ENCODE measurements around the gene SLC39A2. TPM values are rescaled to one million over a fixed set of nuclear protein-coding genes. Genes with fewer than 3 reads are reported as not detected.

Gene SLC39A2
- polyA plus RNA-seq, 3 donors: not detected

DNA sequence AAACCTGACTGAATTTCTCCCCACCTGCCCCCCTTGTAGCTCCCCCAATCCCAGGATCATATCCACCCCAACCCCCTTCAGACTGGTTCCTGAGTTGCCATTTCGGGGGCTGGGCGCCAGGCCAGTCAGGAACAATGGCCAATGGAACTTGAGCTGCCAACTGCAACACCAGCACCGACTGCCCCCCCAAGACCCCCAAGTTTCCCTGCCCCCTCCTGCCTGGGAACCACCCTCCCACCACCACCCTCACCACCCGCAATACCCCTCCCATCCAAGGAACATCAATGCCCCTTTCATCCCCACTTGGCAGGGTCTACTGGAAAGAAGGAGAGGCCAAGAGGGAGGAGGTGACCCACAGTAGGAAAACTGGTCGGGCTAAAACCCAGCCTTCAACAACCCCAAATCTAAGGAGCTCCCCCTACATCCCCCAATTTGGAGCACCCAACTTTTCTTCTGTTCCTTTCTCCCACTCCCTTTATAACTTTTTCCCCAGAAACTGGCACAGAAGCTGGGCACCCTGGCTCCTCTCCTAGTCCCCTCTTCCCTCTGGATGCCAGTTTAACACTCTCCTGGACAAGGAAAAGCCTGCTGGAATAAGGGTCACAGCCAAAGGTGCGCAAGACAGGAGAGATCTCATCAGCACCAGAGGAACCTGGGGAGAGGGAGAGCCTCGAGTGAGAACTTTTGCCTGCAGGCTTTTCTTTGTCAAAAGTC is 27.3 kb downstream of the SLC39A2 start:
- Histone ChIP-seq H3K4me1 (ENCODE audit: control insufficient read depth in 1 of 2, insufficient read depth in 2 of 2, low read length in 2 of 2) (peaks cover 38 to 40% of the 10 kb centered on the region in 2 donors), H3K9me3 (replicated peaks in 1 of 2; ENCODE audit: control insufficient read depth in 1 of 2, insufficient read depth in 1 of 2, low read length in 2 of 2) (peaks cover 2 to 4% of the 10 kb centered on the region in 2 donors), H3K27me3 (ENCODE audit: control insufficient read depth in 2 of 2, insufficient read depth in 2 of 2, low read length in 2 of 2) (peaks cover 15 to 37% of the 10 kb centered on the region in 2 donors), H4K20me1 (ENCODE audit: insufficient read depth, low read length) (no peaks in the 10 kb centered on the region), H2AFZ (ENCODE audit: insufficient read depth, low read depth, low read length, poor library complexity, severe bottlenecking) (no peak overlapping the region), H3K27ac (ENCODE audit: low read depth in 1 of 2, low read length in 2 of 2) (no peak overlapping the region), H3K79me2 (ENCODE audit: insufficient read depth, low read length) (no peaks in the 10 kb centered on the region), H3K9ac (ENCODE audit: insufficient read depth, low read length, poor library complexity, severe bottlenecking) (no peak overlapping the region), H3K4me3 (replicated peaks in 1 of 3; ENCODE audit: low read depth in 2 of 3, low read length in 3 of 3) (no peak overlapping the region), H3K4me2 (replicated peaks; ENCODE audit: extremely low read depth, low read length, poor library complexity, severe bottlenecking) (no peak overlapping the region), H3K36me3 (replicated peaks in 1 of 2; ENCODE audit: control insufficient read depth in 1 of 2, insufficient read depth in 2 of 2, low read length in 2 of 2) (no peaks in the 10 kb centered on the region)
- Mint-ChIP-seq H3K4me3 (peak overlapping the region in 1 of 2 donors; percentile 92), H3K4me1 (peaks cover 38% of the 10 kb centered on the region), H3K36me3 (peaks cover 0 to 1% of the 10 kb centered on the region in 2 donors), H3K27ac (peak overlapping the region in 1 of 7 donors; percentile 2), H3K9me3 (peaks cover 0 to 4% (median 1%) of the 10 kb centered on the region in 7 donors), H3K27me3 (ENCODE audit: low read depth in 3 of 3) (peaks cover 43 to 53% (median 44%) of the 10 kb centered on the region in 3 donors)
- intact Hi-C loops (cut with micrococcal nuclease): no loop called here
- 80% methylated on average over 3 of the region's 7 CpGs for WGBS (ENCODE audit: insufficient coverage)
- TF ChIP-seq, protein P1, sequence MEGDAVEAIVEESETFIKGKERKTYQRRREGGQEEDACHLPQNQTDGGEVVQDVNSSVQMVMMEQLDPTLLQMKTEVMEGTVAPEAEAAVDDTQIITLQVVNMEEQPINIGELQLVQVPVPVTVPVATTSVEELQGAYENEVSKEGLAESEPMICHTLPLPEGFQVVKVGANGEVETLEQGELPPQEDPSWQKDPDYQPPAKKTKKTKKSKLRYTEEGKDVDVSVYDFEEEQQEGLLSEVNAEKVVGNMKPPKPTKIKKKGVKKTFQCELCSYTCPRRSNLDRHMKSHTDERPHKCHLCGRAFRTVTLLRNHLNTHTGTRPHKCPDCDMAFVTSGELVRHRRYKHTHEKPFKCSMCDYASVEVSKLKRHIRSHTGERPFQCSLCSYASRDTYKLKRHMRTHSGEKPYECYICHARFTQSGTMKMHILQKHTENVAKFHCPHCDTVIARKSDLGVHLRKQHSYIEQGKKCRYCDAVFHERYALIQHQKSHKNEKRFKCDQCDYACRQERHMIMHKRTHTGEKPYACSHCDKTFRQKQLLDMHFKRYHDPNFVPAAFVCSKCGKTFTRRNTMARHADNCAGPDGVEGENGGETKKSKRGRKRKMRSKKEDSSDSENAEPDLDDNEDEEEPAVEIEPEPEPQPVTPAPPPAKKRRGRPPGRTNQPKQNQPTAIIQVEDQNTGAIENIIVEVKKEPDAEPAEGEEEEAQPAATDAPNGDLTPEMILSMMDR (IDR thresholded peaks at IDR 0.05): no peak
- DNase-seq: no peak

DNA sequence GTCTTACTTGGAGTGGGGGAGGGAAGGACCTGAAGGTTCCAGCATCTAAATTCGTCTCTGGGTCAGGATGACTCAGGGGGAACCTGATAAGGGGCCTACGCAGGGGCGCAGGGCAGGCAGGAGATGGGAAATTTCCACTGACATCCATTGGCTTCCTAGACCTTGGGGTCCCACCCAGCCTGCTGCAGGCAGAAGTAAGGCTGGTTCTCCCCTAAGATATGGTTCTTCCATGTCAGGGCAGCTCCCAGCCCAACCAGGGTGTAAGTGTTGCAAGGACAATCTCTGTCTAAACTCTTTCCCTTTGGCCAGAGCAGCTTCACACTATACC is 27.9 kb downstream of the SLC39A2 start:
- no peak overlapping the region for H3K27ac ChIP-seq (ENCODE audit: low read depth in 1 of 2, low read length in 2 of 2)
- no peak overlapping the region for H3K9ac ChIP-seq (ENCODE audit: insufficient read depth, low read length, poor library complexity, severe bottlenecking)
- Mint-ChIP-seq H3K4me1 (peaks cover 38% of the 10 kb centered on the region), H3K4me3 (peak overlapping the region in 1 of 2 donors; percentile 17), H3K27ac (peak overlapping the region in 1 of 7 donors; percentile 33), H3K36me3 (no peaks in the 10 kb centered on the region), H3K9me3 (peaks cover 0 to 4% (median 1%) of the 10 kb centered on the region in 7 donors), H3K27me3 (ENCODE audit: low read depth in 3 of 3) (peaks cover 42 to 51% (median 46%) of the 10 kb centered on the region in 3 donors)
- TF ChIP-seq, protein P1 (IDR thresholded peaks at IDR 0.05): no peak
- DNase-seq: no peak
- H3K9me3 ChIP-seq (replicated peaks in 1 of 2; ENCODE audit: control insufficient read depth in 1 of 2, insufficient read depth in 1 of 2, low read length in 2 of 2): peaks cover 2 to 4% of the 10 kb centered on the region in 2 donors
- no peak overlapping the region for H3K4me3 ChIP-seq (replicated peaks in 1 of 3; ENCODE audit: low read depth in 2 of 3, low read length in 3 of 3)
- WGBS (ENCODE audit: insufficient coverage): 43% methylated on average over 3 of the region's 3 CpGs
- no peaks in the 10 kb centered on the region for H3K79me2 ChIP-seq (ENCODE audit: insufficient read depth, low read length)
- no peak overlapping the region for H2AFZ ChIP-seq (ENCODE audit: insufficient read depth, low read depth, low read length, poor library complexity, severe bottlenecking)
- intact Hi-C loops (cut with micrococcal nuclease): no loop called here
- no peaks in the 10 kb centered on the region for H3K36me3 ChIP-seq (replicated peaks in 1 of 2; ENCODE audit: control insufficient read depth in 1 of 2, insufficient read depth in 2 of 2, low read length in 2 of 2)
- peaks cover 15 to 37% of the 10 kb centered on the region in 2 donors for H3K27me3 ChIP-seq (ENCODE audit: control insufficient read depth in 2 of 2, insufficient read depth in 2 of 2, low read length in 2 of 2)
- no peak overlapping the region for H3K4me2 ChIP-seq (replicated peaks; ENCODE audit: extremely low read depth, low read length, poor library complexity, severe bottlenecking)
- no peaks in the 10 kb centered on the region for H4K20me1 ChIP-seq (ENCODE audit: insufficient read depth, low read length)
- peaks cover 35 to 40% of the 10 kb centered on the region in 2 donors for H3K4me1 ChIP-seq (ENCODE audit: control insufficient read depth in 1 of 2, insufficient read depth in 2 of 2, low read length in 2 of 2)
